ENCODE data around the gene TTC23L. TPM values are rescaled to one million over a fixed set of nuclear protein-coding genes. Genes with fewer than 3 reads are reported as not detected.

TTC23L gene
- total RNA-seq, 1 experiment from 2014 or later = 0.41 TPM

DNA sequence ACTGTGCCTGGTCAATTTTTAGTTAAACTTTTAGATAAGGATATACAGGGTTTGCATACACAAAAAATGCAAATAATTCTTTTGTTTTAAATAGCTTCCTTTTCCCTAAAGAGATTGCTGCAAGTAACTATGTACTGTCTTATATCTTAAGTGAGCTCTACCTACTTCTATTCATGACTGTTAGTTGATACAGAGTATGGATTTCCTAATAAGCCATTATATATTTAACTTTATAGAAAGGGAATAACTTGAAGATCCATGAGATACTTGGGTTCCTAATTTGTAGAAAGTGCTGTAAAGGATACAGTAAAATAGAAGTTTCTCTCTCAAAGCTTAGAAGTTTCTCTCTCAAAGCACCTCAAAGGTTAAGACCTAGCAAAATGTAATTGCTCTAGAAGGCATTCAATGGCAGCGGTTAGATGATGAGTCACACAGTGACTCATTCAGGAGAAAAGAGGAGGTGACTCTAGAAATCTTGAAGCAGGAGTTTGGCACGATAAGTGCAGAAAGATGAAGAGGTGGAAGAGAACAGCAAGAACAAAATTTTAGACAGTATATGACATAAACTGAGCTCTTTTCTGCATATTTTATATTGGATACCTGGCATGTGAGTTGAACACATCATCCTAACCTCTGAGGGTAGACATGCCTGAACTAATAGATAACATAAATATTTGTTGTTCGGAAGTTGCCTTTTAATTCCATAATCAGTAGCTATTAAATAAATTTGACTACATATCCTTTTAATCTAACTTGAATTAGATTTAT lies 84.9 kb downstream of the TTC23L start:
- no peak overlapping the region for H3K4me3 ChIP-seq (ENCODE audit: low read depth, low read length, poor library complexity, severe bottlenecking)
- H3K4me1 ChIP-seq (ENCODE audit: insufficient read depth, low read length, poor library complexity, severe bottlenecking) = no peaks in the 10 kb centered on the region
- no peaks in the 10 kb centered on the region for H3K9me3 ChIP-seq (ENCODE audit: low read depth, low read length, poor library complexity, severe bottlenecking)
- intact Hi-C loops (cut with micrococcal nuclease; ENCODE audit: unreplicated experiment) = no loop called here
- H3K27ac ChIP-seq (ENCODE audit: low read depth, low read length, poor library complexity, severe bottlenecking) = no peak overlapping the region
- TF ChIP-seq, protein P1, sequence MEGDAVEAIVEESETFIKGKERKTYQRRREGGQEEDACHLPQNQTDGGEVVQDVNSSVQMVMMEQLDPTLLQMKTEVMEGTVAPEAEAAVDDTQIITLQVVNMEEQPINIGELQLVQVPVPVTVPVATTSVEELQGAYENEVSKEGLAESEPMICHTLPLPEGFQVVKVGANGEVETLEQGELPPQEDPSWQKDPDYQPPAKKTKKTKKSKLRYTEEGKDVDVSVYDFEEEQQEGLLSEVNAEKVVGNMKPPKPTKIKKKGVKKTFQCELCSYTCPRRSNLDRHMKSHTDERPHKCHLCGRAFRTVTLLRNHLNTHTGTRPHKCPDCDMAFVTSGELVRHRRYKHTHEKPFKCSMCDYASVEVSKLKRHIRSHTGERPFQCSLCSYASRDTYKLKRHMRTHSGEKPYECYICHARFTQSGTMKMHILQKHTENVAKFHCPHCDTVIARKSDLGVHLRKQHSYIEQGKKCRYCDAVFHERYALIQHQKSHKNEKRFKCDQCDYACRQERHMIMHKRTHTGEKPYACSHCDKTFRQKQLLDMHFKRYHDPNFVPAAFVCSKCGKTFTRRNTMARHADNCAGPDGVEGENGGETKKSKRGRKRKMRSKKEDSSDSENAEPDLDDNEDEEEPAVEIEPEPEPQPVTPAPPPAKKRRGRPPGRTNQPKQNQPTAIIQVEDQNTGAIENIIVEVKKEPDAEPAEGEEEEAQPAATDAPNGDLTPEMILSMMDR (conservative IDR thresholded peaks at IDR 0.05; ENCODE audit: low read depth, low read length) = no peak
- no peak for TF ChIP-seq EZH2 (IDR thresholded peaks at IDR 0.05; ENCODE audit: borderline replicate concordance, low read depth, low read length, poor library complexity, severe bottlenecking)
- peaks cover 83% of the 10 kb centered on the region for H3K36me3 ChIP-seq (ENCODE audit: insufficient read depth, low read length, poor library complexity, severe bottlenecking)
- peak; percentile 66 for DNase-seq (ENCODE audit: low spot score)
- CTCF ChIA-PET = no interaction called here
- BruUV-seq (replicated peaks) = no TSS peak
- POLR2A ChIA-PET (ENCODE audit: low non-redundant PET) = interaction anchor here (0.6 kb wide), 2 partner anchors 31 to 214 kb away, joined by 3 to 4 read pairs; no protein-coding TSS in a partner anchor
- no peaks in the 10 kb centered on the region for H3K27me3 ChIP-seq (replicated peaks; ENCODE audit: insufficient read depth, low read depth, low read length, poor library complexity)

DNA sequence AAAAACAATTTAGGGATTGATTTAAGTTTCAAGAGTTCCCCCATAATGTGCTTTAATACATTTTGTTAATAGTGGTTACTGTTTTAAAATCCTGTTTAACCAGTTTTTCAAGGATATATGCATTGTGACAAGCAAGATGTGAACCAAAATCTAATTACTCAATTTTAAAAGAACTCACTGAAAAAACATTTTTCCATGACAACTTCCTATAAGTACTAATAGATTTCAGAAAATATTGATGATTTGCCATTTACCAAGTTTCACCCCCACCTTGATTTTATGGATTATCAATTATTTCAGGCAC lies 85.5 kb downstream of the TTC23L start:
- H3K36me3 ChIP-seq (ENCODE audit: insufficient read depth, low read length, poor library complexity, severe bottlenecking) = peaks cover 79% of the 10 kb centered on the region
- CTCF ChIA-PET = no interaction called here

DNA sequence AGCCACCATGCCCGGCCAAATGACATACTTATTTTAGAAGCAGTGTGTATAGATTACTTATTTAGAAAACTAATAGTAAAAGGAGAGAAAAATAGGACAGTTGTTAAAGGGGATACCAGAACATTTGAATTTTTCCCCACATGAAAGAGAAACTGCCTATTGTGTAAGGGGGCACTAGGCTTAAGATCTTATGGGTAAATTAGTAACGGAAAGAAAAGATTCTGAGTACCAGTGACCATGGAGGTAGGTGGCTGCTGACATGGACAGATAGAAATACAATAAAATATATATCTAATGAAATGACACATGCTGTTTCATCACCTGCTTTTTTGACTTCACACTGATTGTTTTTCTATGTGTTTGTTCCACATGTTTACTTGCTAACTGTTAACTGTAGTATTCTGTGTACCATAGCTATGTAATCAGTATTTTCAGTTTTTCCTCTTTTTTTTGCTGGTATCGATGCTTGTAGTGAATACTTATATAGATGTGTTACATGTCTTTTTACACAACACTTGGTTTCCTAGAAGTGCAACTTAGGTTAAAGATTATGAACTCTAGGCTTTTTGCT lies 87.4 kb downstream of the TTC23L start:
- ChIA-PET POLR2A (ENCODE audit: low non-redundant PET) (no interaction called here), CTCF (no interaction called here)
- Histone ChIP-seq H3K27me3 (replicated peaks; ENCODE audit: insufficient read depth, low read depth, low read length, poor library complexity) (no peaks in the 10 kb centered on the region), H3K27ac (ENCODE audit: low read depth, low read length, poor library complexity, severe bottlenecking) (no peak overlapping the region), H3K36me3 (ENCODE audit: insufficient read depth, low read length, poor library complexity, severe bottlenecking) (peaks cover 59% of the 10 kb centered on the region), H3K4me1 (ENCODE audit: insufficient read depth, low read length, poor library complexity, severe bottlenecking) (peaks cover 4% of the 10 kb centered on the region), H3K9me3 (ENCODE audit: low read depth, low read length, poor library complexity, severe bottlenecking) (no peaks in the 10 kb centered on the region), H3K4me3 (ENCODE audit: low read depth, low read length, poor library complexity, severe bottlenecking) (no peak overlapping the region)
- intact Hi-C loops (cut with micrococcal nuclease; ENCODE audit: unreplicated experiment) = no loop called here
- BruUV-seq (replicated peaks) = no TSS peak
- TF ChIP-seq EZH2 (IDR thresholded peaks at IDR 0.05; ENCODE audit: borderline replicate concordance, low read depth, low read length, poor library complexity, severe bottlenecking) = no peak
- TF ChIP-seq, protein P1 (conservative IDR thresholded peaks at IDR 0.05; ENCODE audit: low read depth, low read length) = no peak
- no peak for DNase-seq (ENCODE audit: low spot score)

More for the DNA sequence above, 85.5 kb downstream of the TTC23L start:
- Histone ChIP-seq H3K4me1 (ENCODE audit: insufficient read depth, low read length, poor library complexity, severe bottlenecking) (no peaks in the 10 kb centered on the region), H3K27me3 (replicated peaks; ENCODE audit: insufficient read depth, low read depth, low read length, poor library complexity) (no peaks in the 10 kb centered on the region), H3K9me3 (ENCODE audit: low read depth, low read length, poor library complexity, severe bottlenecking) (no peaks in the 10 kb centered on the region), H3K27ac (ENCODE audit: low read depth, low read length, poor library complexity, severe bottlenecking) (no peak overlapping the region), H3K4me3 (ENCODE audit: low read depth, low read length, poor library complexity, severe bottlenecking) (no peak overlapping the region)
- DNase-seq (ENCODE audit: low spot score) = no peak
- TF ChIP-seq EZH2 (IDR thresholded peaks at IDR 0.05; ENCODE audit: borderline replicate concordance, low read depth, low read length, poor library complexity, severe bottlenecking) = no peak
- TF ChIP-seq, protein P1 (conservative IDR thresholded peaks at IDR 0.05; ENCODE audit: low read depth, low read length) = no peak
- intact Hi-C loops (cut with micrococcal nuclease; ENCODE audit: unreplicated experiment) = no loop called here
- BruUV-seq (replicated peaks) = no TSS peak
- POLR2A ChIA-PET (ENCODE audit: low non-redundant PET) = interaction anchor here (0.6 kb wide), 2 partner anchors 32 to 213 kb away, joined by 3 to 4 read pairs; no protein-coding TSS in a partner anchor
